Coronary artery (tissue), 2 donors: Measurements from ENCODE around the gene MMAB.

Experiments
- DNase-seq: peaks from one replicate; pipeline ENCODE4 v3.0.0-alpha.2; 2017; ENCODE audit warnings: low spot score
- H3K27ac ChIP-seq, 2 donors: fragments of 200-600 bp; sonication (generic); one replicate each; pipeline ENCODE4 v1.5.1; 2016 to 2019
- H3K4me3 ChIP-seq: fragments of 200-600 bp; sonication (generic); 2 replicates; pipeline ENCODE4 v1.5.1; 2016; ENCODE audit warnings: mild to moderate bottlenecking, moderate library complexity
- CTCF ChIP-seq: fragments of 200-600 bp; sonication (generic); IDR thresholded peaks from one replicate; pipeline ENCODE4 v1.5.1; 2019; ENCODE audit warnings: antibody characterized with exemption

MMAB gene

GRCh38 chr12:109573029-109573913 is at the start of gene MMAB, which contains the start of gene MVK:
Gene MMAB, minus strand, starts transcription at chr12:109573504. Its CDS starts 24 bp downstream, at chr12:109573480.
Gene MVK, plus strand, starts transcription at chr12:109573794. Its CDS starts 1,029 bp downstream, at chr12:109574823.
- Histone ChIP-seq H3K4me3 (peak within 1 kb of the TSS; percentile 75), H3K27ac (peak within 1 kb of the TSS; percentile 52 to 73)
- no peak for TF ChIP-seq CTCF
- DNase-seq = peak; percentile 100

DNA sequence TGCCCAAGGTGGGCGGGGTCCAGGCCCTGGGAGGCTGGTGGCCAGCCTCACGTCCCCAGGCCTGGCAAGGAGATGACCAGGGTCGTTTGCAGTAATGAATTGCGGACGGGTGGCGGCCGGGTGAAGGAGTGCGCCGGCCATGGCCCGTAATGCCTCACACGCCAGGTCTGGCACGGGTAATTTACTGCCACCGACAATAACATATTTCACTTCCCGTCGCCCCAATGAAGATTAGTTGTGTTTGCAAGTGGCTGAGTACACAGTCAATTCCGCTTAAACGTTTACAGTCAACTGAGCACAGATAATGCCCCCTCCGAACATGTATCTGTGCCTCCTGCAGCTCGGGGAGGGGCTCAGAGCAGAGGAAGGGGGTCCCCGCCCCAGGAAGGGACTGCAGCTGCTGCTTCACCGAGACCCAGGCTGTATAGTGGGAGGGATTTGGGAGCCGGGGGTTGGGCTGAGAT is 48.6 kb upstream of the MMAB start:
- Histone ChIP-seq H3K4me3 (no peak overlapping the region), H3K27ac (peak overlapping the region in 1 of 2 donors; percentile 3)
- no peak for TF ChIP-seq CTCF
- DNase-seq = no peak

DNA sequence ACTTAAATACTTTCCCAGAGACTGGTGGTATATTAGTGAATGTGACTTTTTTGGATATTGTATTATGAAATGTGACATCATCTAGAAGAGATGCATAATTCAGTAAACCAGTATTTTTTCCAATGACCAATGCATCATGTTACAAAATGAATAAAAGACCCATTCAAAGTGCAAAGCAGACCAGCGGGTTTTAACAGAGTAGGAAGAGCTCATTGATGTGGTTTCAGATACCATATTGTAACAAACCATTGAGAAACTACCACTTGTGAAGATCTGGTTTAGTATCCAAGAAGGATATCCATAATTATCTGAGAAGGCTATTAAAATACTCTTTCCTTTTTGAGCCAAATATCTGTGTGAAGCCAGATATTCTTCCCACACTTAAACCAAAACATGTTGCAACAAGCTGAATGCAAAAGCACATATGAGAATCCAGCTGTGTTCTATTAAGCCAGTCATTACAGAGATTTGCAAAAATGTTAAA is 47.9 kb upstream of the MMAB start:
- DNase-seq = no peak
- no peak for TF ChIP-seq CTCF
- peak overlapping the region in 1 of 2 donors; percentile 3 for H3K27ac ChIP-seq
- H3K4me3 ChIP-seq = no peak overlapping the region

GRCh38 chr12:109619002-109619604 is 45.8 kb upstream of the MMAB start:
- Histone ChIP-seq H3K4me3 (no peak overlapping the region), H3K27ac (no peak overlapping the region)
- no peak for DNase-seq
- TF ChIP-seq CTCF = no peak

- no peak for DNase-seq
- Histone ChIP-seq H3K27ac (no peak overlapping the region), H3K4me3 (no peak overlapping the region)
- TF ChIP-seq CTCF = no peak
Measured at GRCh38 chr12:109618082-109618481, 44.8 kb upstream of the MMAB start.

DNA sequence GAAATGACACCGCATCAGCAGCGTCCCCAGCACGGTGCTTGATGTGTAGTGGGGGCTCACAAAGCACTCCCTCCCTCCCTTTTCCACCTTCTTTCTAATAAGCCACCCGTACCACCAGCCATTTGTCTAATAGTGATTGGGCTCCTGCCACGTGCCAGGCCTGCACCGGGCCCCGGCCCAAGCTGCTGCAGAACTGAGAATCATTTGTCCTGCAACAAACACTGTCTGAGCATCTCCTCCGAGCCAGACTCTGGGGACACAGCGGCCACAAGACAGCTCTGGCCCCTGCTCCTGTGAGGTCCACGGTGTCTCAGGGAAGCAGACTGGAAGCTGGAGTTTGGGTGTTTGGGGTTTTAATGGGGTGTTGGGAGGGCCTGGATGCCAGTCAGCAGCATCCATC is 44.2 kb upstream of the MMAB start:
- no peak for TF ChIP-seq CTCF
- H3K4me3 ChIP-seq = no peak overlapping the region
- no peak for DNase-seq
- no peak overlapping the region for H3K27ac ChIP-seq
